GM12865 (cell line): ENCODE measurements around the gene CFAP299.
"Not testable (repeated sequence)": the region's sequence is repeated elsewhere in the genome, so short reads cannot be mapped to it uniquely, and the experiment has no call there.

Experiments
- DNase-seq: peaks from one replicate; pipeline ENCODE4 v3.0.0; 2010; ENCODE audit warnings: low read depth
- H3K4me3 ChIP-seq: 2 replicates; pipeline ENCODE4 v1.5.1; 2011; ENCODE audit warnings: mild to moderate bottlenecking, low read depth, low read length, control low read depth
- CTCF ChIP-seq: IDR thresholded peaks from 2 replicates; pipeline ENCODE4 v1.5.1; 2011; ENCODE audit warnings: low read length, control low read depth, low read depth, inconsistent platforms; ENCODE audit not compliant: insufficient read depth; ENCODE audit errors: missing control alignments

The CFAP299 gene

GRCh38 chr4:80615099-80615498 lies 279.6 kb downstream of the CFAP299 start:
- no peak overlapping the region for H3K4me3 ChIP-seq
- no peak for DNase-seq
- TF ChIP-seq CTCF: no peak

DNA sequence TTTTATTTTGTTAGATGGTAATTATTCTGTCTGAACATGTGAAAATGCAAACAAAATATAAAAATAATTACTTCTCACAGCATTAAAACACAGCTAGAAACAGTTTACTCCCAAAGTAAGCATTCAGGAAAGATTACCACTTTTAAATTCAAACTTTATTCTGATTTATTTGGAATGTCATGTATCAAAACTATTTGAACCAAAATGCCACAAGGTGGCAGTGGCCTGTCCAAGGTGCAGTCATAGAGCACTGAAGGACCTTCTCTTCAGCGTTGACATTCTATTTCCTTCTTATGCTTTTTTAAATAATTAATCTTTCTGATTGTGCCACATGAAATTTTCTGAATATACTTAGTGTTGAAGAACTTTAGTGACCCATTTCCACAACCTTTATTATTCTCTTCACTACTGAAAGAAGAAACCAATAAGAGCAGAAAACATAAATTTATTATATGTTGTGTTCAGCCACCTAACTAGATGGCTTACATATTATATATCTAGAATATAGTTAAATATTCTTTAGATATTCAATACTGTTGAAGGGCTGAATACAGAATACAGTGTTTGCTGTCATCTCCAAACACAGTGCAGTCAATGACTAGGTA lies 283.6 kb downstream of the CFAP299 start:
- peak; percentile 28 for TF ChIP-seq CTCF
- no peak overlapping the region for H3K4me3 ChIP-seq
- peak; percentile 21 for DNase-seq

GRCh38 chr4:80631861-80632260 lies 296.3 kb downstream of the CFAP299 start:
- DNase-seq: no peak
- no peak for TF ChIP-seq CTCF
- H3K4me3 ChIP-seq: no peak overlapping the region

- no peak for TF ChIP-seq CTCF
- DNase-seq: no peak
- H3K4me3 ChIP-seq: no peak overlapping the region
Observed at GRCh38 chr4:80637190-80637589, 301.7 kb downstream of the CFAP299 start.

GRCh38 chr4:80646061-80646460 lies 310.5 kb downstream of the CFAP299 start:
- H3K4me3 ChIP-seq: no peak overlapping the region
- TF ChIP-seq CTCF: no peak
- DNase-seq: no peak

DNA sequence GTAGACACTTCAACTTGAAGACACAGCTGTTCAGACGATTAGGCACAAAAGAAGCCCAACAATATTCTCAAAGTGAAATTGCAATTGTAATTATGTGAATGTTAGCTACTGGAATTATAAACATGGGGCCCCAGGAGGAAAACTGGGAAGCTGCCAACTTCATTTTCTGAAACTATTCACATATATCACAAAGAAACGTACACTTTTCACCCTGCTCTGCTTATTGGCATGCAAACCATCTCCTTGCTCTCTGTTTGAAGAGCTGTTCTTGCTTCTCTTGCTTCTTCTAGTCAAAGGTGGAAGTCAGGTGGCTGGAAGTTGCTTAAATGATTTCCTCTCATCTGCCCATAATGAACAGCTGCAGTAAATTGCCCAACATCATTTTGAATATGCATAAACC lies 320.1 kb downstream of the CFAP299 start:
- no peak for TF ChIP-seq CTCF
- H3K4me3 ChIP-seq: no peak overlapping the region
- no peak for DNase-seq

DNA sequence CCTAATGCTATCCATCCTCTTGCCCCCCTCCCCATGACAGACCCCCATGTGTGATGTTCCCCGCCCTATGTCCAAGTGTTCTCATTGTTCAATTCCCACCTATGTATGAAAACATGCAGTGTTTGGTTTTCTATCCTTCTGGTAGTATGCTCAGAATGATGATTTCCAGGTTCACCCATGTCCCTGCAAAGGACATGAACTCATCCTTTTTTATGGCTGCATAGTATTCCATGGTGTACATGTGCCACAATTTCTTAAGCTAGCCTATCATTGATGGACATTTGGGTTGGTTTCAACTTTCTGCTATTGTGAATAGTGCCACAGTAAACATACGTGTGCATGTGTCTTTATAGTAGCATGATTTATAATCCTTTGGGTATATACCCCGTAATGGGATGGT lies 334.6 kb downstream of the CFAP299 start:
- not testable (repeated sequence) for H3K4me3 ChIP-seq, DNase-seq
